Urothelium cell line (cell line): ENCODE results near the gene VAT1L.

ENCODE experiments used
- DNase-seq: peaks from one replicate; pipeline ENCODE4 v3.0.0; 2011; ENCODE audit warnings: low spot score, mixed read lengths
- FAIRE-seq: peaks from 2 replicates; lab custom pipeline; 2011; peaks lifted over from hg19 to GRCh38; lab: Jason Lieb, UNC

The VAT1L gene

DNA sequence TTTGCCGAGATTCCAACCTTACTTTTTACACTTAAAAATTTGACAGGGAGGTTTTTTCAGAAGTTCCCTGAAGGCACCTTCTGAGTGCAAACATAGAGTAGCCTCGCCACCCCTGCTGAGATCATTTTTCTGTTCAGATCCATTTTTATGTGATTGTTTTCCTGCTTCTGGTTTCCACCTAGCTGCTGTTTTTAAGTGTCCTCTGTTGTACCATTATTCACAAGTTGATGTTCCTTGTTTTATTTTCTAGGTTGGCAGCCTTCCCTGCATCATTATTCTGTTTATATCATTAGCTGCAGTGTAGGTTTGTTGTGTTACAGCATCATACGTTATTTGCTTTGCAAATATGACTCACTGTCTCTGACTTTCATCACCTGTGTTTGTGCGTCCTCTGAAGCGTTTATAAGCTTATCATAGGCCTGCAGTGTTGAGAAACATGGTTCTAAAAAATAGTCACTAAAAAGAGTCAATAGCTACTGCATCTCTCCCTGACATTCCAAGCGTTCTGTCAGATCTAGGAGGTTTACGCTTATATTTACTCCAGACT, 117.1 kb downstream of the VAT1L start:
- no peak for FAIRE-seq

GRCh38 chr16:77910021-77910420, 121.7 kb downstream of the VAT1L start:
- FAIRE-seq = no peak
- no peak for DNase-seq

More for the DNA sequence above, 117.1 kb downstream of the VAT1L start:
- DNase-seq = no peak

GRCh38 chr16:77912617-77913016, 124.3 kb downstream of the VAT1L start:
- DNase-seq (no peak), FAIRE-seq (no peak)

GRCh38 chr16:77913738-77914253, 125.4 kb downstream of the VAT1L start:
- DNase-seq (no peak), FAIRE-seq (no peak)

DNA sequence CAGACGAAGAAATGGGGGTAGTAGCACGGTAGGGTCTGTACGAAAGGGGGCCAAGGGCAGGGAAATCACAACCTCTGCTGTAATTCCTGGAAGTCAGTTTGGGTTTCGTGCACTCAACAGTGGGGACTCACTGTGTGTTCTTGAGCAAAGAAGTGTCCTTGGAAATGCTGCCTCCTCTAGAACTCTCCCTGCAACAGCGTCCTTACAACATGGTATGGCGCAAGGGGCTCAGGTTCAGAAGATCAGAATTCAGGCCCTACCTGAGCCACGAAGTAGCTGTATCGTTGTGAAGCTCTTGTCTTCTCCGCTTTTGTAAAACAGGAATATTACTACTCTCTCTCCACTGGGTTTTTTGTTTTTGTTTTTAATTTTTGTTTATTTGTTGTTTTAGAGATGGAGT, 127.7 kb downstream of the VAT1L start:
- FAIRE-seq = no peak

DNA sequence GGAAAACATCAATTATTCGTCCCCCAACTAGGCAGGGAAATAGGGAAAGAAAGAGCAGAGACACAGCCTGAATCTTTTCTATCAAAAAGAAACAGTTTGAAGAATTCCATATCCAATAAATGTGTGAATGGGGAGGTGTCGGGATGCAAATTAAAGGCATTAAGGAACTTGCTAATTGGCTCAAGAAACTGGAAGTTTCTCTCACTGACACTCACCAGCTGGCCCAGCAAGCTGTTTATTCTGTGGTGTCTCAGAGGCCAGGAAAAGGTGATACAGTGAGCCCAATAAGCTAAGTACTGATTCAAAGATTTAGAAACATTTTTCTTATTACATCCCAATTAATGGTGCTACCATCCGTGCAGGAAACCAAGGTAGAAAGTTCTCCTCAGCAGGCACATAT, 129.6 kb downstream of the VAT1L start:
- FAIRE-seq = no peak
- DNase-seq = no peak

More for the DNA sequence above, 127.7 kb downstream of the VAT1L start:
- no peak for DNase-seq

GRCh38 chr16:77918809-77919707, 130.7 kb downstream of the VAT1L start:
- DNase-seq (no peak), FAIRE-seq (peak; percentile 44)

- DNase-seq = no peak
- FAIRE-seq = no peak
Measured at GRCh38 chr16:77919761-77920415, 131.5 kb downstream of the VAT1L start.

DNA sequence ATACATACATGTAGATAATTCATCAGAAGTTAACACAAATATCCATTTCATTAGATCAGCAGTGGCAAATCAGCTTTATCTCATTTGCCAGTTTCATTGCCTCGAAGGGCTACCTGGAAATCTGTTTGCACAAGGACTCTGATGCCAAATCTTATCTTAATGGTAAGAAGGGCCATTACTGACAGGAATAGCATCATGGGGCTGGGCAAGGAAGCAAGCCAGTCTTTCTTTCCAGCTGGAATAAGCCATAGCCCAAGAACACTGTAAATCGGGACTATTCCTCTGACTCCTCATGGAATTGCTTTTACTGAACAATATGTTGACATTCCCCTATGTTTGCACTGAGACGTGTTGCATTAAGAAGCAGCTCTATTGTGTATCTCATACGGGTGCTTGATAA, 132.6 kb downstream of the VAT1L start:
- DNase-seq (no peak), FAIRE-seq (no peak)

GRCh38 chr16:77922228-77922754, 133.9 kb downstream of the VAT1L start:
- no peak for FAIRE-seq
- DNase-seq = no peak

DNA sequence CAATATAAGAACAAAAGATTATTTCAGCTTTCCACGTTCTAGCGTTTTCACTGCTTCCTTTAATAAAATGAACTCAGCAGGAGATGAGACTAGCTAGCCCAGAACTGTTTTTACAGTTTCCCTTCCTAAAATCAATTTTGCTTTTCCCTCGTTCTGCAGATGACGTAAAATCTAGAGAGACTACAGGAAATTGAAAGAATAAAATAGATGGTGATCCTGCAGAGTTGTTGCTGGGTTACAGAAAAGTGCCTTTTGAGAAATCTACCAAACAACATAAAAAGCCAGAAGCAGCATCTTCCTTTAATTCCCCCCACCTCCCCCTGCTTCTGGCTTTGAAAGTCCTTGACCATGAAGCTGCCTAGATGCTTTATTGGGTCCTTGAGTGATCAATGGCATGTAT, 137.2 kb downstream of the VAT1L start:
- DNase-seq (no peak), FAIRE-seq (no peak)

GRCh38 chr16:77928096-77928495, 139.7 kb downstream of the VAT1L start:
- no peak for FAIRE-seq
- DNase-seq = no peak

- no peak for DNase-seq
- FAIRE-seq = no peak
Measured at GRCh38 chr16:77929004-77929403, 140.6 kb downstream of the VAT1L start.

GRCh38 chr16:77931058-77931457, 142.7 kb downstream of the VAT1L start:
- FAIRE-seq (no peak), DNase-seq (no peak)

GRCh38 chr16:77937473-77938149, 149.2 kb downstream of the VAT1L start:
- FAIRE-seq = no peak

GRCh38 chr16:77938913-77939312, 150.5 kb downstream of the VAT1L start:
- DNase-seq (no peak), FAIRE-seq (no peak)

More at GRCh38 chr16:77937473-77938149, 149.2 kb downstream of the VAT1L start:
- DNase-seq = no peak

GRCh38 chr16:77939968-77940367, 151.6 kb downstream of the VAT1L start:
- FAIRE-seq (no peak), DNase-seq (no peak)

DNA sequence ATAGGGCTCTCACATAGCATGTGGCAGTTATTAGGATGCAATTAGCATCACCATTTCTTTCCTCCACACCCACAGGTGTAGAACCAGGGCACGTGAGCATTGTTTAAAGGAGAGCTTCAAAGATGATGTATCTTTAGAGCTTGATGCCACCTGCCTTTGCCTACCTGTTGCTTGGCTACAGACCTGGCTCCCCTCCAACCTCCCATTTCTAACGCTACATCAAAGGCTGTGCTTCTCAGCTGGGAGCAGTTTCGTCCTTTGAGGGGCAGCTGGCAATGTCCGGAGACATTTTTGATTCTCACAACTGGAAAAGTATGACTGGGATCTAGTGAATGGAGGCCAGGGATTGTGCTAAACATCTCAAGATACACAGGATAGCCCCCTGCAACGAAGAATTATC, 155.4 kb downstream of the VAT1L start:
- FAIRE-seq (no peak), DNase-seq (no peak)

DNA sequence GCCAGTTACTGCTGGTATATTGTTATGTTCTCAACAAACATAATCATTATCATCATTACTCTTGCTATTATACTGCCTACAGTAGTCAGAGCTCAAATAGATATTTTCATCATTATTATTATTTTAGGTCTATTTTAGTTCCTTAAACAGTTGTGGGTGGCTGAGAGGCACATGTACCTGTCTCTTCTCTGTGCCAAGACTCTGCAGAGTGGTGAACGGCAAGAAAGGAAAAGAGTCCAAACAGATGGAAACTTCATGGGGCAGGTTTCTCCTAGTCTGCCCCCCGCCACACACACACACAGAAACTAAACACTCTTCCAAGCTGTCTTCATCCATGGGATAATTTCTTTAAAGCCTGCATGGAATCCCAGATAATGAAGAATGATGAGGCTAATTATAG, 156.3 kb downstream of the VAT1L start:
- FAIRE-seq = no peak

GRCh38 chr16:77945126-77945525, 156.8 kb downstream of the VAT1L start:
- DNase-seq (no peak), FAIRE-seq (no peak)

More for the DNA sequence above, 156.3 kb downstream of the VAT1L start:
- DNase-seq = no peak

GRCh38 chr16:77946823-77947222, 158.5 kb downstream of the VAT1L start:
- no peak for FAIRE-seq
- DNase-seq = no peak
